OCI-LY3 (cell line): ENCODE data around the gene UNC5A.

Experiments used
- H2AFZ ChIP-seq: fragments of 200-600, 300-600 bp; shearing (Covaris generic); 2 replicates; pipeline ENCODE4 v1.6.0; 2014; ENCODE audit warnings: antibody characterized with exemption, low read depth, low read length
- H3K27ac ChIP-seq: fragments of 200-600, 300-600 bp; sonication (generic); 2 replicates; pipeline ENCODE4 v1.5.1; 2014; ENCODE audit warnings: mild to moderate bottlenecking, low read length, moderate library complexity, mixed read lengths
- H3K27me3 ChIP-seq: fragments of 200-600, 300-600 bp; sonication (generic); 2 replicates; pipeline ENCODE4 v1.6.1; 2014; ENCODE audit warnings: low read depth, low read length, mixed read lengths
- H3K36me3 ChIP-seq: fragments of 200-600, 300-600 bp; sonication (generic); replicated peaks from 2 replicates; pipeline ENCODE3; 2014; ENCODE audit warnings: low read depth, low read length, mixed read lengths
- H3K4me1 ChIP-seq: fragments of 300-600, 200-600 bp; sonication (generic); 2 replicates; pipeline ENCODE4 v1.6.1; 2014; ENCODE audit warnings: low read length, mixed read lengths
- H3K4me2 ChIP-seq: fragments of 200-600, 300-600 bp; sonication (generic); 2 replicates; pipeline ENCODE4 v1.6.1; 2014; ENCODE audit warnings: low read length, mixed read lengths
- H3K4me3 ChIP-seq: fragments of 300-600, 200-600 bp; sonication (generic); 2 replicates; pipeline ENCODE4 v1.5.1; 2014; ENCODE audit warnings: antibody characterized with exemption, mild to moderate bottlenecking, low read length, moderate library complexity
- H3K79me2 ChIP-seq: fragments of 300-600, 200-600 bp; shearing (Covaris generic); 2 replicates; pipeline ENCODE4 v1.6.1; 2014; ENCODE audit warnings: mild to moderate bottlenecking, low read length, mixed read lengths
- H3K9ac ChIP-seq: fragments of 300-600, 200-600 bp; shearing (Covaris generic); 2 replicates; pipeline ENCODE4 v1.6.0; 2014; ENCODE audit warnings: mild to moderate bottlenecking, low read length, moderate library complexity
- H3K9me3 ChIP-seq: fragments of 200-600, 300-600 bp; shearing (Covaris generic); 2 replicates; pipeline ENCODE4 v1.6.1; 2014; ENCODE audit warnings: low read length, mixed read lengths; ENCODE audit not compliant: insufficient read depth
- H4K20me1 ChIP-seq: fragments of 200-600, 300-600 bp; sonication (generic); 2 replicates; pipeline ENCODE4 v1.6.1; 2016; ENCODE audit warnings: low read length, mixed read lengths; ENCODE audit not compliant: insufficient read depth
- CTCF ChIP-seq: fragments of 200-600, 300-600 bp; sonication (generic); IDR thresholded peaks from 2 replicates; pipeline ENCODE4 v1.5.1; 2014; ENCODE audit warnings: antibody characterized with exemption, low read length, low read depth
- EZH2phosphoT487 ChIP-seq: fragments of 200-600 bp; shearing (Covaris generic); IDR thresholded peaks from 2 replicates; pipeline ENCODE4 v1.6.1; 2018; ENCODE audit warnings: antibody characterized with exemption, mixed run types, low read depth

Gene UNC5A

GRCh38 chr5:176798949-176799348 is 11.4 kb upstream of the UNC5A start:
- H4K20me1 ChIP-seq: no peaks in the 10 kb centered on the region
- no peaks in the 10 kb centered on the region for H3K79me2 ChIP-seq
- H3K4me2 ChIP-seq: no peak overlapping the region
- H3K4me3 ChIP-seq: no peak overlapping the region
- TF ChIP-seq EZH2phosphoT487: no peak
- TF ChIP-seq CTCF: no peak
- no peaks in the 10 kb centered on the region for H3K36me3 ChIP-seq
- H3K9me3 ChIP-seq: no peaks in the 10 kb centered on the region
- H3K9ac ChIP-seq: no peak overlapping the region
- H3K27ac ChIP-seq: no peak overlapping the region
- no peak overlapping the region for H2AFZ ChIP-seq
- H3K4me1 ChIP-seq: no peaks in the 10 kb centered on the region
- H3K27me3 ChIP-seq: peaks cover 10% of the 10 kb centered on the region; the same call in 1 of the 2 replicates

- Histone ChIP-seq H3K27me3 (peaks cover 8% of the 10 kb centered on the region; the same call in 1 of the 2 replicates), H4K20me1 (no peaks in the 10 kb centered on the region), H3K9ac (no peak overlapping the region), H3K36me3 (no peaks in the 10 kb centered on the region), H3K4me1 (no peaks in the 10 kb centered on the region), H3K4me3 (no peak overlapping the region), H3K79me2 (no peaks in the 10 kb centered on the region), H3K9me3 (no peaks in the 10 kb centered on the region), H3K27ac (no peak overlapping the region), H2AFZ (no peak overlapping the region), H3K4me2 (no peak overlapping the region)
- TF ChIP-seq EZH2phosphoT487: no peak
- TF ChIP-seq CTCF: no peak
Measured at GRCh38 chr5:176799488-176799887, 10.9 kb upstream of the UNC5A start.

GRCh38 chr5:176800024-176800423 is 10.3 kb upstream of the UNC5A start:
- Histone ChIP-seq H3K79me2 (no peaks in the 10 kb centered on the region), H4K20me1 (no peaks in the 10 kb centered on the region), H3K4me3 (no peak overlapping the region), H3K9me3 (no peaks in the 10 kb centered on the region), H3K4me2 (no peak overlapping the region), H3K27ac (no peak overlapping the region), H3K9ac (no peak overlapping the region), H3K36me3 (no peaks in the 10 kb centered on the region), H3K4me1 (no peaks in the 10 kb centered on the region), H3K27me3 (peaks cover 9% of the 10 kb centered on the region; the same call in 1 of the 2 replicates), H2AFZ (no peak overlapping the region)
- TF ChIP-seq EZH2phosphoT487 (no peak), CTCF (no peak)

DNA sequence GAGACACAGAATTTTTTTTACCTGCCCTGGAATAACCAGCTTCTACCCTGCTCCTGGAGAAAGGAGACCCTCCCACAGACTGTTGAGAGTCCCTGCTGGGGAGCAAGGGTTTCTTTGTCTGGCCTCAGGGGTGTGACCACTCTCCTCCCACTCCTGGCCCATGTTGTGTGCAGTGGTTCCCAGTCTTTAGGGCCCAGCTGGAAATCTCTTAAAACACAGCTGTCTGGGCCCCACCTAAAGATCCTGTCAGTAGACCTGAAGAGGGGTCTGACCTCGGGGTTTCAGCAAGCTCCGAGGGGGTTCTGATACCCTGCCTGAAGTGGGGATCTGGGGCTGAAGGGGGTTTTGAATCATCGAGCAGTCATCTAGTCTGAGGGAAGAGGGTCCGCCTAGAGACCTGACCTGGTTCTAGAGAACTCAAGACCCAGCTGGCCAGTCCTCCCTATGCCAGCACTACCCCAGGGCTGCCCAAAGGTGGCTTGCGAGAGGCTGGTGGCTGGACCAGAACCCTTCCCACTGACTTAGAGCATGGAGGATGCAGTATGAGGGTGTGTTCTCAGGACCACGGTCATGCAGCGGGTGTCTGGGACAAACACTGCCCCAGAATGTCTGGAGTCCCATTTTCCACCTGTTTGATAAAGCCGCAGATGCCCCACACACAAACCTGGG is 8.1 kb upstream of the UNC5A start:
- Histone ChIP-seq H3K79me2 (no peaks in the 10 kb centered on the region), H4K20me1 (no peaks in the 10 kb centered on the region), H3K4me3 (no peak overlapping the region), H3K36me3 (no peaks in the 10 kb centered on the region), H3K9ac (no peak overlapping the region), H3K4me2 (no peak overlapping the region), H3K27me3 (0 out of 2 replicates have a peak, but pooled peaks cover 5% of the 10 kb centered on the region), H3K9me3 (no peaks in the 10 kb centered on the region), H2AFZ (no peak overlapping the region), H3K4me1 (no peaks in the 10 kb centered on the region), H3K27ac (no peak overlapping the region)
- no peak for TF ChIP-seq EZH2phosphoT487
- no peak for TF ChIP-seq CTCF
